Liver (tissue), 9 donors: ENCODE results near the gene UQCR11. TPM values are rescaled to one million over a fixed set of nuclear protein-coding genes. Genes with fewer than 3 reads are reported as not detected.

ENCODE experiments used
- DNase-seq: peaks from one replicate; pipeline ENCODE4 v3.0.0-alpha.2; 2017; ENCODE audit warnings: low spot score
- H3K27ac ChIP-seq, 2 donors: one replicate each; pipeline ENCODE4 v1.7.0; 2013; ENCODE audit warnings: inconsistent platforms in 2 of 2, low read length in 2 of 2, control low read depth in 1 of 2, low read depth in 1 of 2, mild to moderate bottlenecking in 1 of 2
- H3K27me3 ChIP-seq, 4 donors: one replicate each; pipeline versions ENCODE4 v1.6.1 to v1.7.0; 2013; ENCODE audit warnings: low read length in 3 of 4, inconsistent platforms in 1 of 4, mild to moderate bottlenecking in 1 of 4, moderate library complexity in 1 of 4; ENCODE audit not compliant: control insufficient read depth in 4 of 4, insufficient read depth in 4 of 4
- H3K36me3 ChIP-seq, 4 donors: one replicate each; pipeline versions ENCODE4 v1.6.1 to v1.7.0; 2013; ENCODE audit warnings: low read length in 3 of 4, mild to moderate bottlenecking in 3 of 4, low read depth in 1 of 4, moderate library complexity in 1 of 4; ENCODE audit not compliant: control insufficient read depth in 4 of 4, insufficient read depth in 3 of 4
- H3K4me1 ChIP-seq, 4 donors: one replicate each; pipeline versions ENCODE4 v1.6.1 to v1.7.0; 2013; ENCODE audit warnings: low read length in 3 of 4, mild to moderate bottlenecking in 3 of 4, moderate library complexity in 1 of 4; ENCODE audit not compliant: control insufficient read depth in 4 of 4, insufficient read depth in 4 of 4
- H3K4me3 ChIP-seq, 3 donors: one replicate each; pipeline versions ENCODE4 v1.6.1 to v1.7.0; 2013; ENCODE audit warnings: low read length in 3 of 3, control low read depth in 1 of 3, low read depth in 1 of 3, mild to moderate bottlenecking in 1 of 3
- H3K9ac ChIP-seq, 2 donors: one replicate each; pipeline ENCODE4 v1.7.0; 2013; ENCODE audit warnings: low read length in 2 of 2, mild to moderate bottlenecking in 2 of 2, moderate library complexity in 2 of 2, control low read depth in 1 of 2, low read depth in 1 of 2
- H3K9me3 ChIP-seq, 4 donors: one replicate each; pipeline versions ENCODE4 v1.6.1 to v1.7.0; 2013; ENCODE audit warnings: low read length in 3 of 4; ENCODE audit not compliant: control insufficient read depth in 4 of 4
- EGR1 ChIP-seq, 2 donors: IDR thresholded peaks; 2 replicates each; pipeline ENCODE4 v1.6.1; 2016 to 2018; ENCODE audit warnings: antibody characterized with exemption in 2 of 2, low read depth in 2 of 2
- FOXA1 ChIP-seq: IDR thresholded peaks from 2 replicates; pipeline ENCODE4 v1.6.1; 2016; ENCODE audit warnings: antibody characterized with exemption
- FOXA2 ChIP-seq: IDR thresholded peaks from 2 replicates; pipeline ENCODE4 v1.6.1; 2016; ENCODE audit warnings: antibody characterized with exemption
- GABPA ChIP-seq, 2 donors: IDR thresholded peaks in 1 of 2; conservative IDR thresholded peaks in 1 of 2; 2 replicates each; pipeline ENCODE4 v1.6.1; 2016; ENCODE audit warnings: antibody characterized with exemption in 2 of 2, mild to moderate bottlenecking in 1 of 2, moderate library complexity in 1 of 2
- HNF4A ChIP-seq, 2 donors: conservative IDR thresholded peaks; 2 replicates each; pipeline ENCODE4 v1.6.1; 2016; ENCODE audit warnings: antibody characterized with exemption in 2 of 2, mild to moderate bottlenecking in 2 of 2
- HNF4G ChIP-seq: IDR thresholded peaks from 2 replicates; pipeline ENCODE4 v1.6.1; 2016; ENCODE audit warnings: antibody characterized with exemption
- NR2F2 ChIP-seq: IDR thresholded peaks from 2 replicates; pipeline ENCODE4 v1.6.1; 2016; ENCODE audit warnings: antibody characterized with exemption
- RAD21 ChIP-seq, 2 donors: IDR thresholded peaks; 2 replicates each; pipeline ENCODE4 v1.6.1; 2016; ENCODE audit warnings: antibody characterized with exemption in 2 of 2, mild to moderate bottlenecking in 2 of 2
- SP1 ChIP-seq: IDR thresholded peaks from 2 replicates; pipeline ENCODE4 v1.6.1; 2018; ENCODE audit warnings: antibody characterized with exemption, mild to moderate bottlenecking
- TAF1 ChIP-seq: conservative IDR thresholded peaks from 2 replicates; pipeline ENCODE4 v1.6.1; 2016; ENCODE audit warnings: antibody characterized with exemption, mild to moderate bottlenecking
- WGBS: extraction: QIAGEN DNeasy Blood & Tissue Kit; methylation state at CpG from one replicate; pipeline ENCODE4 v1.1.7; 2013; 5-methylcytosine and 5-hydroxymethylcytosine counted together
- polyA plus RNA-seq, 2 donors: library from polyadenylated mRNA; stranded (reverse) in 1 of 2; unstranded in 1 of 2; fragments of 200-250 nt in 1 of 2; fragments of >200 nt in 1 of 2; fragmentation: Nextera tagmentation in 1 of 2; extraction: Ambion mirVana in 1 of 2; gene quantifications; one replicate each; pipeline versions ENCODE4 v1.2.1 to v1.2.3, GENCODE V29; 2013 to 2015
- total RNA-seq, 2 donors: library from RNA; depleted of rRNA; stranded (reverse); fragments of >200 nt; gene quantifications; one replicate each; pipeline ENCODE4 v1.2.3, GENCODE V29; 2014
- TF ChIP-seq, protein P1 (sequence below): IDR thresholded peaks from 2 replicates; pipeline ENCODE4 v1.6.1; 2016; ENCODE audit warnings: antibody characterized with exemption, mild to moderate bottlenecking
- TF ChIP-seq, protein P2 (sequence below): IDR thresholded peaks from 2 replicates; pipeline ENCODE4 v1.6.1; 2016; ENCODE audit warnings: antibody characterized with exemption
- TF ChIP-seq, protein P3 (sequence below): fragments of 150-350 bp; IDR thresholded peaks from 2 replicates; pipeline ENCODE4 v1.5.1; 2017; ENCODE audit warnings: improper control_type of control experiment, low read depth, low read length; ENCODE audit not compliant: missing input control
- TF ChIP-seq, protein P4 (sequence below): IDR thresholded peaks from 2 replicates; pipeline ENCODE4 v1.6.1; 2016; ENCODE audit warnings: antibody characterized with exemption
- donor health status: healthy.
- donor health status: healthy.
- donor health status: healthy.
- donor health status: healthy.
- donor health status: healthy.

The UQCR11 gene
- total and polyA plus RNA-seq, 4 donors = 23.8 to 862 (median 82.3) TPM

DNA sequence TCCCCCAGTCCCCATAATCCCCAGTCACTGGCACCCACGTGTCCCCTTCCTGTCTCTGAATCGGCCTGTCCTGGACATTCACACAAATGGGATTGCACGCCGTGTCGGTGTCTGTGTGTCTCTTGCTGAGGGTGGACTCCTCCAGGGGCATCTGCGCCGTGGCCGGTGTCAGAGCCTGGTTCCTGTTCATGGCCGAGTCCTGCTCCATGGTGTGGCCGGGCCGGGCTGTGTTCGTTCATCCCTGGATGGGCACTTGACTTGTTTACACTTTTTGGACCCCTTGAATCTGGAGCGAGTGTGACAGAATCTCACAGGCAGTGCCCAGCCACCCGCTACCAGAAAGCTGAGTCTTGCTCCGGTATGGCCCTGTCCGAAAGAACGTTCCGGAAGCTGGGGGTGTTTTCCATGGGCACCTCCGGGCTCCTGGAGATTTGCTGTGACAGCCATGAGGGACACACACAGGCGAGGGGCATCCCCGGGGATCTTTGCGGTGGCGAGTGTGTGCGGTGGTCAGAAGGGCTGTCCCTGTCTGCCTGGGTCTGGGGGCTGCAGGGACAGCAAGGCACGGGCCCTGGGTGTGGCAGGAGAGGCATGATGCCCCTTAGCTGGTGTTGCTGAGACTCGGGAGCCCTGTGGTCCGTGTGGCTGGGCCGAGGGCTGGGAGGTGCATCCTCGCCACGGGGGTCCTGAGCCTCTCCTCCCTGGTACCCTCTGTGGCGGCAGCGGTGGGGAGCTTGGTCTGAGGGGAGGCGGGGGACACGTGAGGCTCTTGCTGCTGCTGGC is 30.7 kb downstream of the UQCR11 start:
- 90% methylated on average over 34 of the region's 34 CpGs for WGBS
- Histone ChIP-seq H3K9me3 (no peaks in the 10 kb centered on the region), H3K9ac (no peak overlapping the region), H3K36me3 (peaks cover 0 to 17% (median 2%) of the 10 kb centered on the region in 4 donors), H3K27me3 (no peaks in the 10 kb centered on the region), H3K27ac (no peak overlapping the region), H3K4me1 (no peaks in the 10 kb centered on the region), H3K4me3 (no peak overlapping the region)
- no peak for DNase-seq
- TF ChIP-seq GABPA (IDR thresholded peaks at IDR 0.05 in 1 of 2, conservative IDR thresholded peaks at IDR 0.05 in 1 of 2) (no peak), EGR1 (IDR thresholded peaks at IDR 0.05; ENCODE audit: low read depth in 2 of 2) (no peak), NR2F2 (no peak), HNF4A (conservative IDR thresholded peaks at IDR 0.05) (no peak), FOXA1 (no peak), FOXA2 (no peak), TAF1 (no peak)
- TF ChIP-seq, protein P1, sequence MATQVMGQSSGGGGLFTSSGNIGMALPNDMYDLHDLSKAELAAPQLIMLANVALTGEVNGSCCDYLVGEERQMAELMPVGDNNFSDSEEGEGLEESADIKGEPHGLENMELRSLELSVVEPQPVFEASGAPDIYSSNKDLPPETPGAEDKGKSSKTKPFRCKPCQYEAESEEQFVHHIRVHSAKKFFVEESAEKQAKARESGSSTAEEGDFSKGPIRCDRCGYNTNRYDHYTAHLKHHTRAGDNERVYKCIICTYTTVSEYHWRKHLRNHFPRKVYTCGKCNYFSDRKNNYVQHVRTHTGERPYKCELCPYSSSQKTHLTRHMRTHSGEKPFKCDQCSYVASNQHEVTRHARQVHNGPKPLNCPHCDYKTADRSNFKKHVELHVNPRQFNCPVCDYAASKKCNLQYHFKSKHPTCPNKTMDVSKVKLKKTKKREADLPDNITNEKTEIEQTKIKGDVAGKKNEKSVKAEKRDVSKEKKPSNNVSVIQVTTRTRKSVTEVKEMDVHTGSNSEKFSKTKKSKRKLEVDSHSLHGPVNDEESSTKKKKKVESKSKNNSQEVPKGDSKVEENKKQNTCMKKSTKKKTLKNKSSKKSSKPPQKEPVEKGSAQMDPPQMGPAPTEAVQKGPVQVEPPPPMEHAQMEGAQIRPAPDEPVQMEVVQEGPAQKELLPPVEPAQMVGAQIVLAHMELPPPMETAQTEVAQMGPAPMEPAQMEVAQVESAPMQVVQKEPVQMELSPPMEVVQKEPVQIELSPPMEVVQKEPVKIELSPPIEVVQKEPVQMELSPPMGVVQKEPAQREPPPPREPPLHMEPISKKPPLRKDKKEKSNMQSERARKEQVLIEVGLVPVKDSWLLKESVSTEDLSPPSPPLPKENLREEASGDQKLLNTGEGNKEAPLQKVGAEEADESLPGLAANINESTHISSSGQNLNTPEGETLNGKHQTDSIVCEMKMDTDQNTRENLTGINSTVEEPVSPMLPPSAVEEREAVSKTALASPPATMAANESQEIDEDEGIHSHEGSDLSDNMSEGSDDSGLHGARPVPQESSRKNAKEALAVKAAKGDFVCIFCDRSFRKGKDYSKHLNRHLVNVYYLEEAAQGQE = no peak
- TF ChIP-seq, protein P2, sequence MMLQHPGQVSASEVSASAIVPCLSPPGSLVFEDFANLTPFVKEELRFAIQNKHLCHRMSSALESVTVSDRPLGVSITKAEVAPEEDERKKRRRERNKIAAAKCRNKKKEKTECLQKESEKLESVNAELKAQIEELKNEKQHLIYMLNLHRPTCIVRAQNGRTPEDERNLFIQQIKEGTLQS = no peak
- TF ChIP-seq, protein P3, sequence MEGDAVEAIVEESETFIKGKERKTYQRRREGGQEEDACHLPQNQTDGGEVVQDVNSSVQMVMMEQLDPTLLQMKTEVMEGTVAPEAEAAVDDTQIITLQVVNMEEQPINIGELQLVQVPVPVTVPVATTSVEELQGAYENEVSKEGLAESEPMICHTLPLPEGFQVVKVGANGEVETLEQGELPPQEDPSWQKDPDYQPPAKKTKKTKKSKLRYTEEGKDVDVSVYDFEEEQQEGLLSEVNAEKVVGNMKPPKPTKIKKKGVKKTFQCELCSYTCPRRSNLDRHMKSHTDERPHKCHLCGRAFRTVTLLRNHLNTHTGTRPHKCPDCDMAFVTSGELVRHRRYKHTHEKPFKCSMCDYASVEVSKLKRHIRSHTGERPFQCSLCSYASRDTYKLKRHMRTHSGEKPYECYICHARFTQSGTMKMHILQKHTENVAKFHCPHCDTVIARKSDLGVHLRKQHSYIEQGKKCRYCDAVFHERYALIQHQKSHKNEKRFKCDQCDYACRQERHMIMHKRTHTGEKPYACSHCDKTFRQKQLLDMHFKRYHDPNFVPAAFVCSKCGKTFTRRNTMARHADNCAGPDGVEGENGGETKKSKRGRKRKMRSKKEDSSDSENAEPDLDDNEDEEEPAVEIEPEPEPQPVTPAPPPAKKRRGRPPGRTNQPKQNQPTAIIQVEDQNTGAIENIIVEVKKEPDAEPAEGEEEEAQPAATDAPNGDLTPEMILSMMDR = no peak

DNA sequence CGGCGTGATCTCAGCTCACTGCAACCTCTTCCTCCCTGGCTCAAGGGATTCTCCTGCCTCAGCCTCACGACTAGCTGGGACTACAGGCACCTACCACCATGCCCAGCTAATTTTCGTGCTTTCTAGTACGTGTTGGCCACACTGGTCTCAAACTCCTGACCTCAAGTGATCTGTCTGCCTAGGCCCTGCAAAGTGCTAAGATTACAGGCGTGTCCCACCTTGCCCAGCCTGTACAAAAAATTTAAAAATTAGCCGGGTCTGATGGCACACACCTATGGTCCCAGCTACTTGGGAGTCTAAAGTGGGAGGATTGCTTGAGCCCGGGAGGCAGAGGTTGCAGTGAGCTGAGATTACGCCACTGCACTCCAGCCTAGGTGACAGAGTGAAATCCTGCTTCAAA is 32.5 kb downstream of the UQCR11 start:
- H3K27ac ChIP-seq = no peak overlapping the region
- H3K4me1 ChIP-seq = peaks cover 0 to 4% (median 3%) of the 10 kb centered on the region in 4 donors
- 85% methylated on average over 9 of the region's 9 CpGs for WGBS
- no peak overlapping the region for H3K9ac ChIP-seq
- peaks cover 0 to 8% (median 2%) of the 10 kb centered on the region in 4 donors for H3K36me3 ChIP-seq
- DNase-seq = no peak
- H3K4me3 ChIP-seq = no peak overlapping the region
- TF ChIP-seq, protein P4, sequence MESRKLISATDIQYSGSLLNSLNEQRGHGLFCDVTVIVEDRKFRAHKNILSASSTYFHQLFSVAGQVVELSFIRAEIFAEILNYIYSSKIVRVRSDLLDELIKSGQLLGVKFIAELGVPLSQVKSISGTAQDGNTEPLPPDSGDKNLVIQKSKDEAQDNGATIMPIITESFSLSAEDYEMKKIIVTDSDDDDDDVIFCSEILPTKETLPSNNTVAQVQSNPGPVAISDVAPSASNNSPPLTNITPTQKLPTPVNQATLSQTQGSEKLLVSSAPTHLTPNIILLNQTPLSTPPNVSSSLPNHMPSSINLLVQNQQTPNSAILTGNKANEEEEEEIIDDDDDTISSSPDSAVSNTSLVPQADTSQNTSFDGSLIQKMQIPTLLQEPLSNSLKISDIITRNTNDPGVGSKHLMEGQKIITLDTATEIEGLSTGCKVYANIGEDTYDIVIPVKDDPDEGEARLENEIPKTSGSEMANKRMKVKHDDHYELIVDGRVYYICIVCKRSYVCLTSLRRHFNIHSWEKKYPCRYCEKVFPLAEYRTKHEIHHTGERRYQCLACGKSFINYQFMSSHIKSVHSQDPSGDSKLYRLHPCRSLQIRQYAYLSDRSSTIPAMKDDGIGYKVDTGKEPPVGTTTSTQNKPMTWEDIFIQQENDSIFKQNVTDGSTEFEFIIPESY = no peak
- TF ChIP-seq HNF4G = no peak
- TF ChIP-seq, protein P2 = no peak
- TF ChIP-seq, protein P3 = no peak
- TF ChIP-seq, protein P1 = no peak
- TF ChIP-seq SP1 = no peak
- no peak for TF ChIP-seq NR2F2
- no peak for TF ChIP-seq RAD21 (IDR thresholded peaks at IDR 0.05)
- no peak for TF ChIP-seq FOXA2
- no peak for TF ChIP-seq FOXA1
- no peak for TF ChIP-seq TAF1
- TF ChIP-seq HNF4A (conservative IDR thresholded peaks at IDR 0.05) = no peak
- no peak for TF ChIP-seq GABPA (IDR thresholded peaks at IDR 0.05 in 1 of 2, conservative IDR thresholded peaks at IDR 0.05 in 1 of 2)
- no peaks in the 10 kb centered on the region for H3K9me3 ChIP-seq
- H3K27me3 ChIP-seq = no peaks in the 10 kb centered on the region
